SHP77 (cell line): ENCODE data around the gene GATD1.

Source experiments
- DNase-seq, 2 experiments: peaks; one replicate each; lab custom pipeline; 2025; lab: John Stamatoyannopoulos, UW

The GATD1 gene

GRCh38 chr11:777288-778255 is at the start of gene GATD1:
GATD1 (minus strand) TSS chr11:777487; CDS start chr11:777462, 25 bp downstream.
- peak; percentile 36 to 47 for DNase-seq

GRCh38 chr11:826836-827145 is 49.5 kb upstream of the GATD1 start:
- no peak for DNase-seq

GRCh38 chr11:826227-826621 is 48.9 kb upstream of the GATD1 start:
- no peak for DNase-seq

- no peak for DNase-seq
These were observed 48.3 kb upstream of the GATD1 start for GRCh38 chr11:825366-826226.

- no peak for DNase-seq
These were observed 47.7 kb upstream of the GATD1 start for GRCh38 chr11:824942-825341.

GRCh38 chr11:824292-824880 is 47.1 kb upstream of the GATD1 start:
- peak; percentile 58 to 71 for DNase-seq

GRCh38 chr11:823441-824291 is 46.4 kb upstream of the GATD1 start:
- DNase-seq: no peak

GRCh38 chr11:821512-822371 is 44.5 kb upstream of the GATD1 start:
- DNase-seq: no peak

GRCh38 chr11:820655-821511 is 43.6 kb upstream of the GATD1 start:
- no peak for DNase-seq

- DNase-seq: peak in 1 of 2 experiments; percentile 48
These were observed 42.8 kb upstream of the GATD1 start for GRCh38 chr11:819943-820649.

- peak in 1 of 2 experiments; percentile 52 for DNase-seq
These were observed 42.0 kb upstream of the GATD1 start for GRCh38 chr11:819129-819931.

GRCh38 chr11:818396-819128 is 41.3 kb upstream of the GATD1 start, which contains the start of gene PNPLA2:
PNPLA2 (plus strand) TSS chr11:818914; CDS start chr11:819719, 805 bp downstream.
- DNase-seq: no peak

- DNase-seq: no peak
These were observed 39.1 kb upstream of the GATD1 start for GRCh38 chr11:816433-816779.

- DNase-seq: no peak
These were observed 38.6 kb upstream of the GATD1 start for GRCh38 chr11:815675-816432.

- DNase-seq: no peak
These were observed 36.3 kb upstream of the GATD1 start for GRCh38 chr11:813456-814096.

GRCh38 chr11:813072-813455 is 35.8 kb upstream of the GATD1 start:
- DNase-seq: no peak
